PC-9 (cell line): ENCODE measurements around the gene HILPDA. TPM values are rescaled to one million over a fixed set of nuclear protein-coding genes. Genes with fewer than 3 reads are reported as not detected.
A peak's percentile ranks its signal among the peaks of the same experiment; 100 is the strongest.

ENCODE experiments used
- BruUV-seq: library from RNA; stranded (reverse); fragments of 400-500 nt; replicated peaks from 2 replicates; lab custom pipeline; 2021; lab: Mats Ljungman, UMichigan
- CTCF ChIA-PET: fragments of 300-600 bp; sonication (Branson Sonifier 250); formaldehyde crosslinking; loops from one replicate; lab custom pipeline; 2022; ENCODE audit warnings: antibody characterized with exemption; lab: Charles Lee
- POLR2A ChIA-PET: fragments of 300-600 bp; sonication (Branson Sonifier 250); formaldehyde crosslinking; loops from one replicate; lab custom pipeline; 2022; ENCODE audit warnings: antibody characterized with exemption; ENCODE audit not compliant: unreplicated experiment; lab: Charles Lee
- DNase-seq, 2 experiments: peaks; one replicate each; pipeline versions ENCODE4 v3.0.0 to v3.0.0-alpha.2; 2015 to 2022; ENCODE audit warnings: mixed read lengths in 1 of 2
- H2AFZ ChIP-seq: fragments of 200-600 bp; sonication (generic); 2 replicates; pipeline ENCODE4 v1.8.1; 2017; ENCODE audit warnings: antibody characterized with exemption
- H3F3A ChIP-seq: fragments of 200-600 bp; sonication (generic); 2 replicates; pipeline ENCODE4 v1.8.1; 2017; ENCODE audit warnings: antibody characterized with exemption, mild to moderate bottlenecking, low read depth; ENCODE audit not compliant: insufficient read depth
- H3K27ac ChIP-seq: fragments of 200-600 bp; sonication (generic); 2 replicates; pipeline ENCODE4 v1.6.1; 2016; ENCODE audit warnings: mixed run types
- H3K27me3 ChIP-seq: fragments of 200-600 bp; sonication (generic); 2 replicates; pipeline ENCODE4 v1.6.1; 2016; ENCODE audit warnings: low read depth, mixed run types; ENCODE audit not compliant: insufficient read depth
- H3K36me3 ChIP-seq: fragments of 200-600 bp; sonication (generic); 2 replicates; pipeline ENCODE4 v1.6.1; 2016; ENCODE audit warnings: low read depth, mixed run types
- H3K4me1 ChIP-seq: fragments of 200-600 bp; sonication (generic); replicated peaks from 2 replicates; pipeline ENCODE4 v1.6.1; 2016; ENCODE audit warnings: mixed run types; ENCODE audit not compliant: insufficient read depth
- H3K4me2 ChIP-seq: fragments of 200-600 bp; sonication (generic); 2 replicates; pipeline ENCODE4 v1.6.1; 2017; ENCODE audit warnings: mixed run types
- H3K4me3 ChIP-seq: fragments of 200-600 bp; sonication (generic); 2 replicates; pipeline ENCODE4 v1.6.1; 2016; ENCODE audit warnings: mixed run types
- H3K79me2 ChIP-seq: fragments of 200-600 bp; sonication (generic); 2 replicates; pipeline ENCODE4 v1.6.1; 2017; ENCODE audit warnings: low read depth, mixed run types
- H3K9me2 ChIP-seq: fragments of 200-600 bp; sonication (generic); 2 replicates; pipeline ENCODE4 v1.8.1; 2017; ENCODE audit warnings: mild to moderate bottlenecking; ENCODE audit not compliant: insufficient read depth
- H3K9me3 ChIP-seq: fragments of 200-600 bp; sonication (generic); 2 replicates; pipeline ENCODE4 v1.8.1; 2016; ENCODE audit warnings: low read depth; ENCODE audit not compliant: insufficient read depth
- H4K20me1 ChIP-seq: fragments of 200-600 bp; sonication (generic); 2 replicates; pipeline ENCODE4 v1.8.1; 2017; ENCODE audit not compliant: insufficient read depth
- CTCF ChIP-seq: fragments of 200-600 bp; sonication (generic); conservative IDR thresholded peaks from 2 replicates; pipeline ENCODE4 v1.6.1; 2017; ENCODE audit warnings: mixed run types, antibody characterized with exemption, mild to moderate bottlenecking, moderate library complexity
- EZH2 ChIP-seq: fragments of 200-600 bp; sonication (generic); IDR thresholded peaks from 2 replicates; pipeline ENCODE4 v1.8.0; 2017; ENCODE audit warnings: antibody characterized with exemption, low read depth
- intact Hi-C: fragments of 100-400 bp; cut with micrococcal nuclease; formaldehyde crosslinking; loops from one replicate; pipeline ENCODE4 v1.10.0; 2022; ENCODE audit not compliant: unreplicated experiment
- total RNA-seq: library from RNA; stranded (reverse); gene quantifications from 2 replicates; pipeline ENCODE4 v1.2.3, GENCODE V29; 2021

Gene HILPDA
- total RNA-seq, 1 experiment from 2014 or later = 22.8 TPM

GRCh38 chr7:128450913-128451312, 4.8 kb upstream of the HILPDA start:
- Histone ChIP-seq H3K27ac (no peak overlapping the region), H3K9me3 (no peaks in the 10 kb centered on the region), H3K9me2 (no peaks in the 10 kb centered on the region), H3F3A (peaks cover 3% of the 10 kb centered on the region; the same call in 1 of the 2 replicates), H3K4me1 (0 out of 2 replicates have a peak, but pooled peaks cover 15% of the 10 kb centered on the region), H3K4me2 (no peak overlapping the region), H2AFZ (no peak overlapping the region), H3K79me2 (peaks cover 1% of the 10 kb centered on the region), H4K20me1 (no peaks in the 10 kb centered on the region), H3K27me3 (no peaks in the 10 kb centered on the region), H3K36me3 (no peaks in the 10 kb centered on the region), H3K4me3 (no peak overlapping the region)
- no peak for DNase-seq
- intact Hi-C loops = no loop called here
- CTCF ChIA-PET = no interaction called here
- no TSS peak for BruUV-seq
- POLR2A ChIA-PET = no interaction called here
- no peak for TF ChIP-seq CTCF
- TF ChIP-seq EZH2 = no peak

- intact Hi-C loops = no loop called here
- DNase-seq = no peak
- peaks cover 25% of the 10 kb centered on the region for H3K4me1 ChIP-seq
- no TSS peak for BruUV-seq
- peaks cover 18% of the 10 kb centered on the region for H3K79me2 ChIP-seq
- TF ChIP-seq CTCF (no peak), EZH2 (no peak)
- no peaks in the 10 kb centered on the region for H3K9me2 ChIP-seq
- no peaks in the 10 kb centered on the region for H4K20me1 ChIP-seq
- ChIA-PET POLR2A (interaction anchor here (0.8 kb wide), 1 partner anchor 11 kb away, joined by 14 read pairs; no protein-coding TSS in a partner anchor), CTCF (no interaction called here)
- H3K4me2 ChIP-seq = no peak overlapping the region
- H3K27me3 ChIP-seq = no peaks in the 10 kb centered on the region
- no peak overlapping the region for H2AFZ ChIP-seq
- H3F3A ChIP-seq = peaks cover 10% of the 10 kb centered on the region; the same call in 1 of the 2 replicates
- H3K9me3 ChIP-seq = no peaks in the 10 kb centered on the region
- peaks cover 6% of the 10 kb centered on the region; the same call in 1 of the 2 replicates for H3K36me3 ChIP-seq
- H3K4me3 ChIP-seq = no peak overlapping the region
- H3K27ac ChIP-seq = no peak overlapping the region
Observed at GRCh38 chr7:128452552-128452951, 3.1 kb upstream of the HILPDA start.

- H3F3A ChIP-seq = peaks cover 25% of the 10 kb centered on the region
- CTCF ChIA-PET = no interaction called here
- no peak overlapping the region for H2AFZ ChIP-seq
- TF ChIP-seq CTCF (no peak), EZH2 (no peak)
- H3K9me2 ChIP-seq = no peaks in the 10 kb centered on the region
- H3K4me2 ChIP-seq = peak overlapping the region; percentile 86; the same call in 1 of the 2 replicates
- H3K4me1 ChIP-seq = peaks cover 29% of the 10 kb centered on the region
- no TSS peak for BruUV-seq
- POLR2A ChIA-PET = no interaction called here
- intact Hi-C loops = no loop called here
- H3K79me2 ChIP-seq = peaks cover 33% of the 10 kb centered on the region
- no peak overlapping the region; the same call in 1 of the 2 replicates for H3K4me3 ChIP-seq
- H3K27ac ChIP-seq = no peak overlapping the region
- no peaks in the 10 kb centered on the region for H3K9me3 ChIP-seq
- no peaks in the 10 kb centered on the region; the same call in 1 of the 2 replicates for H4K20me1 ChIP-seq
- peaks cover 11% of the 10 kb centered on the region for H3K36me3 ChIP-seq
- no peaks in the 10 kb centered on the region for H3K27me3 ChIP-seq
- DNase-seq = no peak
Observed at GRCh38 chr7:128453836-128454804, 1.6 kb upstream of the HILPDA start.
